A549 (cell line): ENCODE results near the gene UBN2. TPM values are rescaled to one million over a fixed set of nuclear protein-coding genes. Genes with fewer than 3 reads are reported as not detected.

Experiments
- ATAC-seq, 2 experiments: fragments of 200-7000 bp in 1 of 2; fragments of >200 bp in 1 of 2; cut with Nextera tagmentation in 1 of 2; cut with Tn5 transposase in 1 of 2; 3 replicates each; pipeline versions ENCODE4 v1.8.0 to v1.9.1; 2018 to 2020; ENCODE audit warnings: mild to moderate bottlenecking in 1 of 2, moderate library complexity in 1 of 2
- CTCF ChIA-PET: fragments of 300-600 bp; sonication (Branson Sonifier 250); formaldehyde crosslinking; extraction: SDS; loops from one replicate; lab custom pipeline; 2021; ENCODE audit warnings: antibody characterized with exemption, inconsistent platforms; lab: Yijun Ruan, JAX
- POLR2A ChIA-PET: fragments of 350-600 bp; formaldehyde crosslinking; extraction: SDS; loops from one replicate; lab custom pipeline; 2021; ENCODE audit warnings: antibody characterized with exemption, inconsistent platforms; lab: Yijun Ruan, JAX
- DNase-seq, 2 experiments: peaks; one replicate each; pipeline versions ENCODE4 v3.0.0 to v3.0.0-alpha.2; 2011 to 2016; ENCODE audit warnings: low read depth in 1 of 2, low spot score in 1 of 2
- FAIRE-seq: peaks from 2 replicates; lab custom pipeline; 2011; peaks lifted over from hg19 to GRCh38; lab: Jason Lieb, UNC
- H3K27ac ChIP-seq, 2 experiments: fragments of >200 bp; sonication (Bioruptor Twin); formaldehyde crosslinking; 3 replicates each; pipeline ENCODE4 v1.5.1; 2016 to 2017
- H3K4me1 ChIP-seq: fragments of >200 bp; sonication (Bioruptor Twin); formaldehyde crosslinking; 3 replicates; pipeline ENCODE4 v1.6.1; 2016
- H3K4me2 ChIP-seq: fragments of >200 bp; sonication (Bioruptor Twin); formaldehyde crosslinking; 3 replicates; pipeline ENCODE4 v1.6.1; 2016
- H3K4me3 ChIP-seq: fragments of >200 bp; sonication (Bioruptor Twin); formaldehyde crosslinking; 3 replicates; pipeline ENCODE4 v1.5.1; 2016
- H3K9me3 ChIP-seq: fragments of >200 bp; sonication (Bioruptor Twin); formaldehyde crosslinking; 3 replicates; pipeline ENCODE4 v1.6.1; 2016
- BHLHE40 ChIP-seq: IDR thresholded peaks from 2 replicates; pipeline ENCODE4 v1.6.1; 2012; ENCODE audit warnings: low read depth, low read length, inconsistent platforms
- CBX2 ChIP-seq: fragments of 200-600 bp; sonication (generic); IDR thresholded peaks from 2 replicates; pipeline ENCODE4 v1.6.1; 2016; ENCODE audit warnings: low read depth, mild to moderate bottlenecking, borderline replicate concordance
- CBX8 ChIP-seq: fragments of 200-600 bp; sonication (generic); IDR thresholded peaks from 2 replicates; pipeline ENCODE4 v1.6.1; 2016
- CHD2 ChIP-seq: fragments of 150-350 bp; IDR thresholded peaks from 2 replicates; pipeline ENCODE4 v1.6.1; 2014; ENCODE audit warnings: low read length; ENCODE audit not compliant: partially characterized antibody
- EHF ChIP-seq: fragments of 250-450 bp; sonication (Bioruptor Pico); IDR thresholded peaks from 2 replicates; pipeline ENCODE4 v1.5.0; 2020; ENCODE audit warnings: mild to moderate bottlenecking
- HDAC2 ChIP-seq: fragments of 200-600 bp; sonication (generic); IDR thresholded peaks from 2 replicates; pipeline ENCODE4 v1.6.1; 2016
- HEYL ChIP-seq: fragments of 250-450 bp; sonication (Bioruptor Pico); IDR thresholded peaks from 2 replicates; pipeline ENCODE4 v1.8.0; 2021; ENCODE audit warnings: mild to moderate bottlenecking, moderate library complexity
- HOXA7 ChIP-seq: fragments of 250-450 bp; sonication (Bioruptor Pico); IDR thresholded peaks from 2 replicates; pipeline ENCODE4 v1.5.0; 2020; ENCODE audit warnings: mild to moderate bottlenecking, moderate library complexity
- HOXB13 ChIP-seq: fragments of 250-450 bp; sonication (Bioruptor Pico); IDR thresholded peaks from 2 replicates; pipeline ENCODE4 v1.5.0; 2020; ENCODE audit warnings: low read depth, mild to moderate bottlenecking, moderate library complexity
- HOXB5 ChIP-seq: fragments of 250-450 bp; sonication (Bioruptor Pico); IDR thresholded peaks from 2 replicates; pipeline ENCODE4 v1.5.0; 2020; ENCODE audit warnings: mild to moderate bottlenecking, moderate library complexity
- JUN ChIP-seq, 2 experiments: fragments of >200 bp; sonication (Bioruptor Twin); formaldehyde crosslinking; IDR thresholded peaks; 2 replicates in 1 of 2; 3 replicates in 1 of 2; pipeline ENCODE4 v1.6.1; 2016 to 2017
- KDM1A ChIP-seq: fragments of 200-600 bp; sonication (generic); IDR thresholded peaks from 2 replicates; pipeline ENCODE4 v1.6.1; 2016; ENCODE audit warnings: low read depth, mild to moderate bottlenecking
- KDM5A ChIP-seq: fragments of 200-600 bp; sonication (generic); IDR thresholded peaks from 2 replicates; pipeline ENCODE4 v1.6.1; 2016; ENCODE audit warnings: antibody characterized with exemption, mild to moderate bottlenecking
- MAFK ChIP-seq: fragments of 450-650 bp; IDR thresholded peaks from 2 replicates; pipeline ENCODE4 v1.6.1; 2014; ENCODE audit not compliant: partially characterized antibody
- MYC ChIP-seq: IDR thresholded peaks from 2 replicates; pipeline ENCODE4 v1.6.1; 2012; ENCODE audit warnings: mild to moderate bottlenecking, inconsistent platforms, low read length, improper control_type of control experiment, borderline replicate concordance
- NFE2L2 ChIP-seq: fragments of 150-350 bp; conservative IDR thresholded peaks from 2 replicates; pipeline ENCODE4 v1.6.1; 2014; ENCODE audit warnings: low read length
- PHF8 ChIP-seq: fragments of 200-600 bp; sonication (generic); IDR thresholded peaks from 2 replicates; pipeline ENCODE4 v1.6.1; 2016; ENCODE audit warnings: low read depth, mild to moderate bottlenecking, antibody characterized with exemption, moderate library complexity, borderline replicate concordance
- RCOR1 ChIP-seq: fragments of 150-350 bp; IDR thresholded peaks from 2 replicates; pipeline ENCODE4 v1.6.1; 2014; ENCODE audit warnings: antibody characterized with exemption, low read length, low read depth
- SREBF2 ChIP-seq: fragments of 450-650 bp; IDR thresholded peaks from 2 replicates; pipeline ENCODE4 v1.6.1; 2014; ENCODE audit warnings: mild to moderate bottlenecking, moderate library complexity
- WGBS: methylation state at CpG from one replicate; pipeline ENCODE4 v1.1.6; 2017; ENCODE audit errors: missing lambda C conversion rate; 5-methylcytosine and 5-hydroxymethylcytosine counted together
- polyA plus RNA-seq, 4 experiments: library from polyadenylated mRNA; depleted of rRNA in 3 of 4; stranded (reverse); fragments of >200 nt; fragmentation: RNase III in 1 of 4; extraction: RNeasy Plus Mini Kit Qiagen cat#74134 plus additional on column Dnase treatment in 1 of 4; gene quantifications; 2 replicates in 3 of 4; 3 replicates in 1 of 4; pipeline ENCODE4 v1.2.3, GENCODE V29; 2011 to 2017
- TF ChIP-seq, protein P1 (sequence below): fragments of 200-600 bp; sonication (generic); IDR thresholded peaks from 2 replicates; pipeline ENCODE4 v1.6.1; 2016; ENCODE audit warnings: antibody characterized with exemption, mild to moderate bottlenecking, moderate library complexity
- TF ChIP-seq, protein P2 (sequence below): fragments of 150-350 bp; IDR thresholded peaks from 2 replicates; pipeline ENCODE4 v1.6.1; 2014; ENCODE audit warnings: low read depth, mild to moderate bottlenecking, low read length
- TF ChIP-seq, protein P3 (sequence below): fragments of 250-450 bp; sonication (Bioruptor Pico); IDR thresholded peaks from 2 replicates; pipeline ENCODE4 v1.5.0; 2020; ENCODE audit warnings: low read depth, mild to moderate bottlenecking, moderate library complexity
- TF ChIP-seq, protein P4 (sequence below): fragments of 250-450 bp; sonication (Bioruptor Pico); IDR thresholded peaks from 2 replicates; pipeline ENCODE4 v1.5.0; 2021; ENCODE audit warnings: mild to moderate bottlenecking, moderate library complexity, borderline replicate concordance
- TF ChIP-seq, protein P5 (sequence below): IDR thresholded peaks from 2 replicates; pipeline ENCODE4 v1.6.1; 2012

Gene UBN2
- polyA plus RNA-seq, 2 of the 4 experiments (the other 2 are of a cell fraction): 2.1 to 5.7 TPM

DNA sequence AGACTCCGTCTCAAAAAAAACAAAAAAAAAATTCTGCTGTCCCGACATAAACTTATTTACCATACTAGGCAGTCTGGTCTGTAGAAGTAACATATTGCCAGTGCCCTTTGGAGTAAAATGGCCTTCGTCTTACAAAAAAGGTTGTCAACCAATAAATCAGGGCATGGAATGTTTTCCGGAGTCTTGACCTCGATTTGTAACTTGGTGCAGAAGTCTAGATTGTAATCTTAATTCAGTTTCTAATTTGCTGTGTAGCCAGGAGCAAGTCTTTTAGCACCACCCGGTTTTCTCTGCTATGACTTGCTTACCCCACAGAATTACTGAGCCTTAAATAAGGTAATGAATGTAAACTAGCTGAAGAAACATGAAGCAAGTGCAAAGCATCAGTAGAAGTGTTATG lies 23.2 kb downstream of the UBN2 start:
- ChIA-PET CTCF (no interaction called here), POLR2A (no interaction called here)
- Histone ChIP-seq H3K4me2 (no peak overlapping the region), H3K4me1 (no peaks in the 10 kb centered on the region), H3K9me3 (no peaks in the 10 kb centered on the region), H3K4me3 (no peak overlapping the region), H3K27ac (no peak overlapping the region)
- FAIRE-seq: no peak
- DNase-seq: no peak
- no peak for ATAC-seq
- 84% methylated on average over 6 of the region's 6 CpGs for WGBS
- TF ChIP-seq CBX2 (no peak), PHF8 (no peak), HOXA7 (CRISPR knock-in tag) (no peak), EHF (no peak), HOXB13 (CRISPR knock-in tag) (no peak), CHD2 (no peak), HEYL (CRISPR knock-in tag) (no peak), HDAC2 (no peak)
- TF ChIP-seq, protein P1, sequence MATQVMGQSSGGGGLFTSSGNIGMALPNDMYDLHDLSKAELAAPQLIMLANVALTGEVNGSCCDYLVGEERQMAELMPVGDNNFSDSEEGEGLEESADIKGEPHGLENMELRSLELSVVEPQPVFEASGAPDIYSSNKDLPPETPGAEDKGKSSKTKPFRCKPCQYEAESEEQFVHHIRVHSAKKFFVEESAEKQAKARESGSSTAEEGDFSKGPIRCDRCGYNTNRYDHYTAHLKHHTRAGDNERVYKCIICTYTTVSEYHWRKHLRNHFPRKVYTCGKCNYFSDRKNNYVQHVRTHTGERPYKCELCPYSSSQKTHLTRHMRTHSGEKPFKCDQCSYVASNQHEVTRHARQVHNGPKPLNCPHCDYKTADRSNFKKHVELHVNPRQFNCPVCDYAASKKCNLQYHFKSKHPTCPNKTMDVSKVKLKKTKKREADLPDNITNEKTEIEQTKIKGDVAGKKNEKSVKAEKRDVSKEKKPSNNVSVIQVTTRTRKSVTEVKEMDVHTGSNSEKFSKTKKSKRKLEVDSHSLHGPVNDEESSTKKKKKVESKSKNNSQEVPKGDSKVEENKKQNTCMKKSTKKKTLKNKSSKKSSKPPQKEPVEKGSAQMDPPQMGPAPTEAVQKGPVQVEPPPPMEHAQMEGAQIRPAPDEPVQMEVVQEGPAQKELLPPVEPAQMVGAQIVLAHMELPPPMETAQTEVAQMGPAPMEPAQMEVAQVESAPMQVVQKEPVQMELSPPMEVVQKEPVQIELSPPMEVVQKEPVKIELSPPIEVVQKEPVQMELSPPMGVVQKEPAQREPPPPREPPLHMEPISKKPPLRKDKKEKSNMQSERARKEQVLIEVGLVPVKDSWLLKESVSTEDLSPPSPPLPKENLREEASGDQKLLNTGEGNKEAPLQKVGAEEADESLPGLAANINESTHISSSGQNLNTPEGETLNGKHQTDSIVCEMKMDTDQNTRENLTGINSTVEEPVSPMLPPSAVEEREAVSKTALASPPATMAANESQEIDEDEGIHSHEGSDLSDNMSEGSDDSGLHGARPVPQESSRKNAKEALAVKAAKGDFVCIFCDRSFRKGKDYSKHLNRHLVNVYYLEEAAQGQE: no peak

DNA sequence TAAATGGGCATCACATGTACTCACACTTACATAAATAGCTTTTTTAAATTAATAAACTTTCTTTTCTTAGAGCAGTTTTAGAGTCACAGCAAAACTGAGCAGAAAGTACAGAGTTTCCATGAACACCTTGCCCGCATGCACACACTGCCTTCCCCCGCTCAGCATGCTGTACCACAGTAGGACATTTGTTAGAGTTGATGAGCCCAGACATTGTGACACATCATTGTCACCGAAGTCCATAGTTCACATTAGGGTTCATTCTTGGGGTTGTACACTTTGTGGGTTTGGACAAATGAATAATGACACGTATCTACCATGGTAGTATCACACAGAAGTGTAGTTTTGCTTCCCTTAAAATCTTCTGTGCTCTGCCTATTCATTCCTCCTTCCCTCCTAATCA lies 23.7 kb downstream of the UBN2 start:
- ChIA-PET CTCF (no interaction called here), POLR2A (no interaction called here)
- no peak for TF ChIP-seq JUN (IDR thresholded peaks at IDR 0.05)
- TF ChIP-seq CBX8: no peak
- TF ChIP-seq, protein P2, sequence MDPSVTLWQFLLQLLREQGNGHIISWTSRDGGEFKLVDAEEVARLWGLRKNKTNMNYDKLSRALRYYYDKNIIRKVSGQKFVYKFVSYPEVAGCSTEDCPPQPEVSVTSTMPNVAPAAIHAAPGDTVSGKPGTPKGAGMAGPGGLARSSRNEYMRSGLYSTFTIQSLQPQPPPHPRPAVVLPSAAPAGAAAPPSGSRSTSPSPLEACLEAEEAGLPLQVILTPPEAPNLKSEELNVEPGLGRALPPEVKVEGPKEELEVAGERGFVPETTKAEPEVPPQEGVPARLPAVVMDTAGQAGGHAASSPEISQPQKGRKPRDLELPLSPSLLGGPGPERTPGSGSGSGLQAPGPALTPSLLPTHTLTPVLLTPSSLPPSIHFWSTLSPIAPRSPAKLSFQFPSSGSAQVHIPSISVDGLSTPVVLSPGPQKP: no peak
- no peak for TF ChIP-seq NFE2L2
- no peak for TF ChIP-seq HOXB5 (CRISPR knock-in tag)
- TF ChIP-seq MAFK: no peak
- no peak for TF ChIP-seq KDM1A
- Histone ChIP-seq H3K27ac (no peak overlapping the region), H3K4me2 (no peak overlapping the region), H3K9me3 (no peaks in the 10 kb centered on the region), H3K4me1 (no peaks in the 10 kb centered on the region), H3K4me3 (no peak overlapping the region)
- 69% methylated on average over 4 of the region's 4 CpGs for WGBS
- FAIRE-seq (no peak), ATAC-seq (no peak), DNase-seq (no peak)

DNA sequence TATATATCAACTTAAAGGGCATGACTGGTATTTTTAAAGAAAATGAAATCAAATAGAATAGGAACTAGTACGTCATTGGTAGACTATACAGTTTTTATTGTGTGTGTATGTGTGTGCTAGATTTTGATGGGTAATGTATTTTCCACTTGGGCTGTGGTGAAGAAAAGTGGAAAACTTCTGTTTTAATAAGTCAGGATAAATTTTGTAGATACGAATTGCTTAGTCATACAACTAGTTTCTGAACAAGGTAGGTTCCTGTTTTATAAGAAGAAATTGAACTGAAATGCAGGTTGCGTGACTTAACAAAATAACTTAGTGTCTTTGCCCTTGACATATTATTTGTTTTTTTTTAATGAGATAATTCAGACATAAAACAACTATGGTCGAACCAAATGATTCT lies 24.3 kb downstream of the UBN2 start:
- no peak for DNase-seq
- ATAC-seq: no peak
- H3K27ac ChIP-seq: no peak overlapping the region
- TF ChIP-seq, protein P3, sequence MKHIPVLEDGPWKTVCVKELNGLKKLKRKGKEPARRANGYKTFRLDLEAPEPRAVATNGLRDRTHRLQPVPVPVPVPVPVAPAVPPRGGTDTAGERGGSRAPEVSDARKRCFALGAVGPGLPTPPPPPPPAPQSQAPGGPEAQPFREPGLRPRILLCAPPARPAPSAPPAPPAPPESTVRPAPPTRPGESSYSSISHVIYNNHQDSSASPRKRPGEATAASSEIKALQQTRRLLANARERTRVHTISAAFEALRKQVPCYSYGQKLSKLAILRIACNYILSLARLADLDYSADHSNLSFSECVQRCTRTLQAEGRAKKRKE (CRISPR knock-in tag): no peak
- TF ChIP-seq, protein P4, sequence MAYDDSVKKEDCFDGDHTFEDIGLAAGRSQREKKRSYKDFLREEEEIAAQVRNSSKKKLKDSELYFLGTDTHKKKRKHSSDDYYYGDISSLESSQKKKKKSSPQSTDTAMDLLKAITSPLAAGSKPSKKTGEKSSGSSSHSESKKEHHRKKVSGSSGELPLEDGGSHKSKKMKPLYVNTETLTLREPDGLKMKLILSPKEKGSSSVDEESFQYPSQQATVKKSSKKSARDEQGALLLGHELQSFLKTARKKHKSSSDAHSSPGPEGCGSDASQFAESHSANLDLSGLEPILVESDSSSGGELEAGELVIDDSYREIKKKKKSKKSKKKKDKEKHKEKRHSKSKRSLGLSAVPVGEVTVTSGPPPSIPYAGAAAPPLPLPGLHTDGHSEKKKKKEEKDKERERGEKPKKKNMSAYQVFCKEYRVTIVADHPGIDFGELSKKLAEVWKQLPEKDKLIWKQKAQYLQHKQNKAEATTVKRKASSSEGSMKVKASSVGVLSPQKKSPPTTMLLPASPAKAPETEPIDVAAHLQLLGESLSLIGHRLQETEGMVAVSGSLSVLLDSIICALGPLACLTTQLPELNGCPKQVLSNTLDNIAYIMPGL (CRISPR knock-in tag): no peak
- TF ChIP-seq KDM5A (no peak), SREBF2 (no peak), MYC (no peak), RCOR1 (no peak), BHLHE40 (no peak), CHD2 (no peak)
- TF ChIP-seq, protein P5, sequence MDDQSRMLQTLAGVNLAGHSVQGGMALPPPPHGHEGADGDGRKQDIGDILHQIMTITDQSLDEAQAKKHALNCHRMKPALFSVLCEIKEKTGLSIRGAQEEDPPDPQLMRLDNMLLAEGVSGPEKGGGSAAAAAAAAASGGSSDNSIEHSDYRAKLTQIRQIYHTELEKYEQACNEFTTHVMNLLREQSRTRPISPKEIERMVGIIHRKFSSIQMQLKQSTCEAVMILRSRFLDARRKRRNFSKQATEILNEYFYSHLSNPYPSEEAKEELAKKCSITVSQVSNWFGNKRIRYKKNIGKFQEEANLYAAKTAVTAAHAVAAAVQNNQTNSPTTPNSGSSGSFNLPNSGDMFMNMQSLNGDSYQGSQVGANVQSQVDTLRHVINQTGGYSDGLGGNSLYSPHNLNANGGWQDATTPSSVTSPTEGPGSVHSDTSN: no peak
- CTCF ChIA-PET: no interaction called here
- no peak overlapping the region for H3K4me3 ChIP-seq
- WGBS: 88% methylated on average over 4 of the region's 4 CpGs
- no peak for FAIRE-seq
- POLR2A ChIA-PET: no interaction called here
- H3K4me2 ChIP-seq: no peak overlapping the region
- no peaks in the 10 kb centered on the region for H3K4me1 ChIP-seq
- no peaks in the 10 kb centered on the region for H3K9me3 ChIP-seq
